SK-N-SH treated with all-trans-retinoic acid at 6 μM for 48 hours (cell line): ENCODE results near the gene SCMH1.

ENCODE experiments used
- BACH2 ChIP-seq: fragments of 250-450 bp; sonication (Bioruptor Pico); IDR thresholded peaks from 2 replicates; pipeline ENCODE4 v1.9.0; 2021; ENCODE audit warnings: mild to moderate bottlenecking, borderline replicate concordance
- ISL1 ChIP-seq: fragments of 250-450 bp; sonication (Bioruptor Pico); IDR thresholded peaks from 2 replicates; pipeline ENCODE4 v2.1.2; 2022; ENCODE audit warnings: mild to moderate bottlenecking, moderate library complexity
- SNAI2 ChIP-seq: fragments of 250-450 bp; sonication (Bioruptor Pico); IDR thresholded peaks from 2 replicates; pipeline ENCODE4 v1.5.0; 2020; ENCODE audit warnings: mild to moderate bottlenecking, moderate library complexity
- TSHZ2 ChIP-seq: fragments of 250-450 bp; sonication (Bioruptor Pico); IDR thresholded peaks from 2 replicates; pipeline ENCODE4 v1.5.0; 2020; ENCODE audit warnings: mild to moderate bottlenecking, moderate library complexity
- ZFP3 ChIP-seq: fragments of 250-450 bp; sonication (Bioruptor Pico); IDR thresholded peaks from 2 replicates; pipeline ENCODE4 v1.5.0; 2020; ENCODE audit warnings: mild to moderate bottlenecking, moderate library complexity
- TF ChIP-seq, protein P1 (sequence below): fragments of 250-450 bp; sonication (Bioruptor Pico); IDR thresholded peaks from 2 replicates; pipeline ENCODE4 v1.5.1; 2020; ENCODE audit warnings: low read depth, mild to moderate bottlenecking, moderate library complexity

GRCh38 chr1:41192456-41193178 lies 49.5 kb downstream of the SCMH1 start:
- no peak for TF ChIP-seq SNAI2
- no peak for TF ChIP-seq ZFP3
- no peak for TF ChIP-seq BACH2 (CRISPR knock-in tag)
- TF ChIP-seq TSHZ2 (CRISPR knock-in tag): no peak
- TF ChIP-seq ISL1 (CRISPR knock-in tag): no peak
- TF ChIP-seq, protein P1, sequence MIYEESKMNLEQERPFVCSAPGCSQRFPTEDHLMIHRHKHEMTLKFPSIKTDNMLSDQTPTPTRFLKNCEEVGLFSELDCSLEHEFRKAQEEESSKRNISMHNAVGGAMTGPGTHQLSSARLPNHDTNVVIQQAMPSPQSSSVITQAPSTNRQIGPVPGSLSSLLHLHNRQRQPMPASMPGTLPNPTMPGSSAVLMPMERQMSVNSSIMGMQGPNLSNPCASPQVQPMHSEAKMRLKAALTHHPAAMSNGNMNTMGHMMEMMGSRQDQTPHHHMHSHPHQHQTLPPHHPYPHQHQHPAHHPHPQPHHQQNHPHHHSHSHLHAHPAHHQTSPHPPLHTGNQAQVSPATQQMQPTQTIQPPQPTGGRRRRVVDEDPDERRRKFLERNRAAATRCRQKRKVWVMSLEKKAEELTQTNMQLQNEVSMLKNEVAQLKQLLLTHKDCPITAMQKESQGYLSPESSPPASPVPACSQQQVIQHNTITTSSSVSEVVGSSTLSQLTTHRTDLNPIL: no peak
